PFSK-1 (cell line): ENCODE measurements around the gene TMEM117.

Experiments
- FOXP2 ChIP-seq: optimal IDR thresholded peaks from 2 replicates; pipeline ENCODE3; 2011; ENCODE audit warnings: borderline replicate concordance, control low read depth, inconsistent platforms; ENCODE audit not compliant: insufficient read depth; ENCODE audit errors: extremely low read length, extremely low read depth
- POLR2AphosphoS5 ChIP-seq: IDR thresholded peaks from 2 replicates; pipeline ENCODE4 v1.6.1; 2012; ENCODE audit warnings: low read depth, mild to moderate bottlenecking, control low read depth, low read length, moderate library complexity
- REST ChIP-seq, 2 experiments: IDR thresholded peaks; 2 replicates each; pipeline versions ENCODE4 v1.6.1 to v1.8.0; 2011 to 2012; ENCODE audit warnings: low read depth in 2 of 2, low read length in 2 of 2, control low read depth in 1 of 2, inconsistent platforms in 1 of 2, mild to moderate bottlenecking in 1 of 2, moderate library complexity in 1 of 2; ENCODE audit not compliant: insufficient read depth in 1 of 2
- SIN3A ChIP-seq: IDR thresholded peaks from 2 replicates; pipeline ENCODE4 v1.6.1; 2012; ENCODE audit warnings: mild to moderate bottlenecking, low read length, moderate library complexity, borderline replicate concordance; ENCODE audit not compliant: insufficient read depth
- TAF1 ChIP-seq: IDR thresholded peaks from 2 replicates; pipeline ENCODE4 v1.6.1; 2012; ENCODE audit warnings: low read length, control low read depth, borderline replicate concordance; ENCODE audit not compliant: insufficient read depth

TMEM117 gene

GRCh38 chr12:44098786-44099185 lies 262.9 kb downstream of the TMEM117 start:
- TF ChIP-seq POLR2AphosphoS5 (no peak), FOXP2 (no peak), SIN3A (no peak), REST (IDR thresholded peaks at IDR 0.05; ENCODE audit: insufficient read depth in 1 of 2, low read depth in 2 of 2, low read length in 2 of 2) (no peak)

DNA sequence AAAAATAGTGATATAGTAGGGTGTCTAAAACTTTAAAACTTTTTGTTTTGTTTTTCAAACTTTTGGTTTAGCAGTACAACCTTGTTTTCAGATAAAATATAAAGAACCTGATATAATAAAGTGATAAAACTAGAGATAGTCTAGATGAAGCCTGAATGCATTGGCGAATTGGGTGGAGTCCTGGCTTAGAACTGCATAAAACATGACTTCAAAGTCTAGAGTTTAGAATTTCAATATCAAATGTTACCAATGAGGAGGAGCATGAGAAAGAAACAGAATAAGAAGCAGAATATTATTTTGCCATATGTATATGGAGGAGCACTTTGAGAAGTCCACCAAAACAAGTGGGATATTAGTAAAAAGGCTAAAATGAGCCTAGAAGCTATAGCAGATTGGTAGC lies 263.6 kb downstream of the TMEM117 start:
- TF ChIP-seq POLR2AphosphoS5 = no peak
- no peak for TF ChIP-seq FOXP2
- no peak for TF ChIP-seq SIN3A
- no peak for TF ChIP-seq TAF1
- no peak for TF ChIP-seq REST (IDR thresholded peaks at IDR 0.05; ENCODE audit: insufficient read depth in 1 of 2, low read depth in 2 of 2, low read length in 2 of 2)

DNA sequence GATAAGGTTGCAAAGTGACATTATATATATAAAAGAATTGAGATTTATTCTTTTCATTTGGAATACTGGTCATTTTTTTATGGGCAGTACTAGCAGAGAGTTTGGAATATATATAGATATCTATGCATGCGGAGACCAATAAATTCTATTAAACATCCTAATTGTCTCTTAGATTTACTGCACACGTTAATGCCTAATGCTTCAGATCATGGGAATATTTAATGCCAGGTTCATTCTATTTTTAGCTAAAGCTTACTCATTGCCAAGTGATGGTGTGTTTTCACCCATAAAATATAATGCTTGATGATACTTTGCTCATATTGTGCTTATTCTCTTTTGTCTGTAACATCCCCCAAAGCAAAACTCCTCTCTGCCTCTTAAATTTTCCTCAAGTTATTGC lies 264.4 kb downstream of the TMEM117 start:
- no peak for TF ChIP-seq REST (IDR thresholded peaks at IDR 0.05; ENCODE audit: insufficient read depth in 1 of 2, low read depth in 2 of 2, low read length in 2 of 2)
- TF ChIP-seq FOXP2 = no peak
- TF ChIP-seq SIN3A = no peak
- no peak for TF ChIP-seq TAF1
- no peak for TF ChIP-seq POLR2AphosphoS5

- no peak for TF ChIP-seq FOXP2
- no peak for TF ChIP-seq REST (IDR thresholded peaks at IDR 0.05; ENCODE audit: insufficient read depth in 1 of 2, low read depth in 2 of 2, low read length in 2 of 2)
- TF ChIP-seq TAF1 = no peak
- TF ChIP-seq SIN3A = no peak
- TF ChIP-seq POLR2AphosphoS5 = no peak
Measured at GRCh38 chr12:44101475-44101874, 265.6 kb downstream of the TMEM117 start.

- no peak for TF ChIP-seq TAF1
- no peak for TF ChIP-seq REST (IDR thresholded peaks at IDR 0.05; ENCODE audit: insufficient read depth in 1 of 2, low read depth in 2 of 2, low read length in 2 of 2)
- no peak for TF ChIP-seq POLR2AphosphoS5
- TF ChIP-seq SIN3A = no peak
- no peak for TF ChIP-seq FOXP2
Measured at GRCh38 chr12:44114906-44115305, 279.0 kb downstream of the TMEM117 start.
